Calu3 (cell line): ENCODE results near the gene TRIM33. TPM values are rescaled to one million over a fixed set of nuclear protein-coding genes. Genes with fewer than 3 reads are reported as not detected.

ENCODE experiments used
- BruUV-seq: library from RNA; stranded (reverse); fragments of 400-500 nt; replicated peaks from 2 replicates; lab custom pipeline; 2021; lab: Mats Ljungman, UMichigan
- CTCF ChIA-PET: fragments of 300-600 bp; sonication (Branson Sonifier 250); formaldehyde crosslinking; loops from one replicate; lab custom pipeline; 2022; ENCODE audit warnings: antibody characterized with exemption; lab: Charles Lee
- DNase-seq: peaks from one replicate; pipeline ENCODE4 v3.0.0; 2022
- H3K27ac Mint-ChIP-seq: one replicate; pipeline ENCODE4 v1.8.0; 2022; ENCODE audit warnings: mixed read lengths; ENCODE audit not compliant: unreplicated experiment
- H3K27me3 Mint-ChIP-seq: one replicate; pipeline ENCODE4 v1.8.0; 2022; ENCODE audit warnings: mixed read lengths; ENCODE audit not compliant: unreplicated experiment
- H3K36me3 Mint-ChIP-seq: one replicate; pipeline ENCODE4 v1.8.0; 2022; ENCODE audit warnings: mild to moderate bottlenecking, moderate library complexity, mixed read lengths; ENCODE audit not compliant: insufficient read depth, unreplicated experiment
- H3K4me1 Mint-ChIP-seq: one replicate; pipeline ENCODE4 v1.8.0; 2022; ENCODE audit warnings: mild to moderate bottlenecking, low read depth, mixed read lengths; ENCODE audit not compliant: unreplicated experiment
- H3K4me3 Mint-ChIP-seq: one replicate; pipeline ENCODE4 v1.8.0; 2022; ENCODE audit warnings: mild to moderate bottlenecking, low read depth, moderate library complexity, mixed read lengths; ENCODE audit not compliant: unreplicated experiment
- H3K9me3 Mint-ChIP-seq: one replicate; pipeline ENCODE4 v1.8.0; 2022; ENCODE audit warnings: low read depth, mixed read lengths; ENCODE audit not compliant: unreplicated experiment
- intact Hi-C: fragments of 100-400 bp; cut with micrococcal nuclease; formaldehyde crosslinking; loops from one replicate; pipeline ENCODE4 v1.10.0; 2022; ENCODE audit not compliant: unreplicated experiment
- total RNA-seq: library from RNA; stranded (reverse); gene quantifications from 2 replicates; pipeline ENCODE4 v1.2.3, GENCODE V29; 2022
- TF ChIP-seq, protein P1 (sequence below): fragments of 200-600 bp; IDR thresholded peaks from one replicate; pipeline ENCODE4 v1.8.0; 2022; ENCODE audit warnings: antibody characterized with exemption; ENCODE audit not compliant: unreplicated experiment

The TRIM33 gene
- total RNA-seq, 1 experiment from 2014 or later: 42.0 TPM

DNA sequence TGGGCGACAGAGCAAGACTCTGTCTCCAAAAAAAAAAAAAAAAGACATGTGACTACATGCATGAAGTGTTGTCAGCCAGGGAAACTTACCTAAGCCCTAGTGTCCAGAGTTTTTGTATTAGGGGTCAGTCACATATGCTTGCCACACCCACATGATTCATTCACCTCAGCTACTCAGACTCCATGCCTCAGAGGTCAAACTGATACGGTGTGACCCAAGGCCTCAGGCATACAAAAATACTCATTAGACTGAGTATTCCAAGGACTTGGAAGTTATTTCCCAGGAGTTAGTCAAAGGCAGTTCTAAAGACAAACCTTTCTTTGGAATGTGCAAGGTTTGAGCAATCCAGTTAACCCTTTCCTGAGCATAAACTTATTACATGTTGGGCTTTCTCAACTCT, 6.3 kb upstream of the TRIM33 start:
- CTCF ChIA-PET: no interaction called here
- intact Hi-C loops: no loop called here
- H3K4me1 Mint-ChIP-seq: peaks cover 10% of the 10 kb centered on the region
- H3K27me3 Mint-ChIP-seq: no peaks in the 10 kb centered on the region
- peaks cover 5% of the 10 kb centered on the region for H3K36me3 Mint-ChIP-seq
- no peak for DNase-seq
- no peak overlapping the region for H3K4me3 Mint-ChIP-seq
- H3K9me3 Mint-ChIP-seq: no peaks in the 10 kb centered on the region
- TF ChIP-seq, protein P1, sequence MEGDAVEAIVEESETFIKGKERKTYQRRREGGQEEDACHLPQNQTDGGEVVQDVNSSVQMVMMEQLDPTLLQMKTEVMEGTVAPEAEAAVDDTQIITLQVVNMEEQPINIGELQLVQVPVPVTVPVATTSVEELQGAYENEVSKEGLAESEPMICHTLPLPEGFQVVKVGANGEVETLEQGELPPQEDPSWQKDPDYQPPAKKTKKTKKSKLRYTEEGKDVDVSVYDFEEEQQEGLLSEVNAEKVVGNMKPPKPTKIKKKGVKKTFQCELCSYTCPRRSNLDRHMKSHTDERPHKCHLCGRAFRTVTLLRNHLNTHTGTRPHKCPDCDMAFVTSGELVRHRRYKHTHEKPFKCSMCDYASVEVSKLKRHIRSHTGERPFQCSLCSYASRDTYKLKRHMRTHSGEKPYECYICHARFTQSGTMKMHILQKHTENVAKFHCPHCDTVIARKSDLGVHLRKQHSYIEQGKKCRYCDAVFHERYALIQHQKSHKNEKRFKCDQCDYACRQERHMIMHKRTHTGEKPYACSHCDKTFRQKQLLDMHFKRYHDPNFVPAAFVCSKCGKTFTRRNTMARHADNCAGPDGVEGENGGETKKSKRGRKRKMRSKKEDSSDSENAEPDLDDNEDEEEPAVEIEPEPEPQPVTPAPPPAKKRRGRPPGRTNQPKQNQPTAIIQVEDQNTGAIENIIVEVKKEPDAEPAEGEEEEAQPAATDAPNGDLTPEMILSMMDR: no peak
- no TSS peak for BruUV-seq
- no peak overlapping the region for H3K27ac Mint-ChIP-seq

DNA sequence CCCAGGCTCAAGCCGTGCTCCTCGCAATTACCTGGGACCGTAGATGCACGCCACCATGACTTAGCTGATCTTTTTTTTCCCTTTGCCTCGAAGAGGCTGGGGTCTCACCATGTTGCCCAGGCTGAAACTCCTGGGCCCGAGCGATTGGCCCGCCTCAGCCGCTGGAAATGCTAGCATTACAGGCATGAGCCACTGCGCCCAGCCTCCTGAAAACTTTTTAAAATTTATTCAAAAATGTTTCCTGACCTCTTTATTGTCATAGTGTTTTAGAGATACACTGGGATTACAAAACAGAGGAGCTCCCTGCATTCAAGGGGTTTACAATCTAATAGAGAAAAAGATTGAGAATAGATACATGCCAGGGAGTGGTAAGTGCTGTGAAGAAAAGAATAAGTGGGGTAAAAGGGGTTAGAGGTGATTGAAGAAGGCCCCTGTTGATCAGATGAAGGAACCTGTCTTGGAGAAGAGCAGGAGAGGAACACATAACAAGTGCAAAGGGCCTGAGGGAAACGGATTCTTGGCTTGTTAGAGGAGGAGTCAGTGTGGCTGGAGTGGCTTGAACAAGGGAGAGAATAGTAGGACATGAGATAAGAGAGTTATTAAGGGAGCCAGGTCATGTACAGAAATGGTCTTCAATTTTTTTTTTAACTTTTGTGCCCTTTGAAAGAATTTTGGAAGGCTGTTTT, 1.7 kb upstream of the TRIM33 start:
- TF ChIP-seq, protein P1: no peak
- Mint-ChIP-seq H3K4me1 (peaks cover 24% of the 10 kb centered on the region), H3K4me3 (peak overlapping the region; percentile 89), H3K27me3 (no peaks in the 10 kb centered on the region), H3K27ac (peak overlapping the region; percentile 94), H3K9me3 (no peaks in the 10 kb centered on the region), H3K36me3 (peaks cover 50% of the 10 kb centered on the region)
- intact Hi-C loops: no loop called here
- BruUV-seq: no TSS peak
- DNase-seq: no peak
- CTCF ChIA-PET: interaction anchor here (0.7 kb wide), 1 partner anchor 696 kb away, joined by 3 read pairs; no protein-coding TSS in a partner anchor

DNA sequence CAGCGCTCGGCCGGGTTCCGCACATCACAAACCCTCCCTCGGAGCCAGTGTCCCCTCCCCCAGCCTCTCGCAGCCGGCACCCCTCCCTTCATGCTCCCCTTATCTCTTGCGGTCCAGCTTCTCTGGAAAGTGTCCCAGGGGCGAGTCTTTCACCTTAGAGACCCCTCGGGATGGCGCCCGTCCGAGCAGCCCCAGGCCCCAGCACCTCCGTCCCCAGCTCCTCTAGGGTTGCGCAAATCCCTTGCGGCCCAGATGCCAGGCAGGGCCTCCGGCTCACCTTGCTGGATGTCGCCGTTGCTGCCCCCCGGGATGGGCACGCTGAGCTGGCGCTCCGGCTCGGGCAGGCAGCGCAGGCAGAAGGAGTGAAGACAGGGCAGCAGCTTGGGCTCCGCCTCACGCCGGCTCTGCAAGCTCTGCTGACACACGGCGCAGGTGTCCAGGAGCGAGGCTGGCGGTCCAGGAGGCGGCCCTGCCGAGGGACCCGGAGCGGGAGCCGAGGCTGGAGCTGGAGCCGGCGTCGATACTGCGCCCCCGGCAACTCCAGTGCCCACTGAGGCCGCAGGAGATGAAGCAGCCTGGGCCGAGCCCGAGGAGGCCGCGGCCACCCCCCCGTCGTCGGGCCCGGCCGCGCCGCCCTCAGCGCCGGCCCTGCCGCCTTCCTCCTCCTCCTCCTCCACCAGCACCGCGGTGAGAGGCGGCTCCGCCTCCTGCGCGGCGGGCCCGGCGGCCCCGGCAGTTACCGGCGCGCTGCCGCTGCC, 550 bp downstream of the TRIM33 start:
- Mint-ChIP-seq H3K4me1 (peaks cover 34% of the 10 kb centered on the region), H3K27ac (peak overlapping the region; percentile 66), H3K4me3 (peak overlapping the region; percentile 89), H3K9me3 (no peaks in the 10 kb centered on the region), H3K27me3 (no peaks in the 10 kb centered on the region), H3K36me3 (peaks cover 57% of the 10 kb centered on the region)
- CTCF ChIA-PET: interaction anchor here (0.6 to 1.1 kb wide), 3 partner anchors 42 to 275 kb away, joined by 3 to 4 read pairs (median 3); no protein-coding TSS in a partner anchor
- DNase-seq: peak; percentile 34
- intact Hi-C loops: no loop called here
- no TSS peak for BruUV-seq
- TF ChIP-seq, protein P1: no peak

DNA sequence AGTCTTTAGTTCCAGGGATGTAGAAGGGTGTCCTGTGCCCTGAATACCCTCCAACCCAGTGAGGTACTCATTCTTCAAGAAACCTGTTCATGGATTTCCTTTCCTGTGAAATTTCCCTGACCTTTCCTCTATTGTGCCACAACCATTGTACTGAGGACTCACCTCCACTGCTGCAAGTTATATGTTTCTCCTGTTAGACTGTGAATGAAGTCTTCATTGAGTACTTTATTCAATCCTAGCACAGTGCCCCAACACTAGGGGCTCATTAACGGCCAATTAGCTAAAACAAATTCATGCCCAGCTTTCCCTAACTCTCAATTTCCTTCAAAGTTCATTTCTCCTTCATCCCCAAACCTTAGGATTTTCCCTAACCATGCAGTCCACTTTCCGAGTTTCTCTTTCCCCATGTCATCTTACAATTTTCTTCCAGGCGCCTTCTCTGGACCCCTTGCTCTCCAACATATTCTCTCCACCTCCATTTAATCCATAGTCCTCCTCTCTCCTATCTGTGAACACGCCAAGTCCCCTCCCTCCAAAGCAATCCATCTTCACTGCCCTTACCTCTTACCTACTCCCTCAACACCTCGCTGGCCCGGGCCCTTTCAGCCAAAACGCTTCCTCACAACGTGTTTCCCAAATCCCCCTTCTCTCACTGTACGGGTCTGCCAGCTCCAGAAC, 1.3 kb downstream of the TRIM33 start:
- H3K27me3 Mint-ChIP-seq: no peaks in the 10 kb centered on the region
- CTCF ChIA-PET: no interaction called here
- peaks cover 63% of the 10 kb centered on the region for H3K36me3 Mint-ChIP-seq
- H3K4me3 Mint-ChIP-seq: peak overlapping the region; percentile 89
- H3K4me1 Mint-ChIP-seq: peaks cover 34% of the 10 kb centered on the region
- peak overlapping the region; percentile 66 for H3K27ac Mint-ChIP-seq
- H3K9me3 Mint-ChIP-seq: no peaks in the 10 kb centered on the region
- no peak for DNase-seq
- TF ChIP-seq, protein P1: no peak
- intact Hi-C loops: loop anchor here (5.0 kb wide), 1 partner anchor 42 kb away; no protein-coding TSS in a partner anchor
- BruUV-seq: no TSS peak
